Karpas-422 (cell line): ENCODE data around the gene IL11RA. TPM values are rescaled to one million over a fixed set of nuclear protein-coding genes. Genes with fewer than 3 reads are reported as not detected.
A peak's percentile ranks its signal among the peaks of the same experiment; 100 is the strongest.

Experiments used
- DNase-seq: peaks from one replicate; pipeline ENCODE4 v3.0.0-alpha.2; 2015
- H2AFZ ChIP-seq: fragments of 200-600 bp; sonication (generic); 2 replicates; pipeline ENCODE4 v1.6.1; 2014; ENCODE audit warnings: antibody characterized with exemption, low read length, mixed read lengths
- H3K27ac ChIP-seq: fragments of 200-600 bp; sonication (generic); 2 replicates; pipeline ENCODE4 v1.5.1; 2014; ENCODE audit warnings: mild to moderate bottlenecking, low read length, moderate library complexity
- H3K27me3 ChIP-seq: fragments of 200-600 bp; sonication (generic); 2 replicates; pipeline ENCODE4 v1.6.1; 2014; ENCODE audit warnings: low read length, mixed read lengths
- H3K36me3 ChIP-seq: fragments of 200-600 bp; sonication (generic); 2 replicates; pipeline ENCODE4 v1.6.1; 2014; ENCODE audit warnings: low read length, mixed read lengths; ENCODE audit not compliant: insufficient read depth
- H3K4me1 ChIP-seq: fragments of 200-600 bp; sonication (generic); 2 replicates; pipeline ENCODE4 v1.6.1; 2014; ENCODE audit warnings: mild to moderate bottlenecking, low read length, mixed read lengths
- H3K4me2 ChIP-seq: fragments of 200-600 bp; sonication (generic); 2 replicates; pipeline ENCODE4 v1.6.1; 2014; ENCODE audit warnings: low read length, low read depth, mild to moderate bottlenecking; ENCODE audit not compliant: poor library complexity, severe bottlenecking
- H3K4me3 ChIP-seq: fragments of 200-600 bp; sonication (generic); 2 replicates; pipeline ENCODE4 v1.5.1; 2014; ENCODE audit warnings: mild to moderate bottlenecking, antibody characterized with exemption, low read length, mixed read lengths
- H3K79me2 ChIP-seq: fragments of 200-600 bp; sonication (generic); 2 replicates; pipeline ENCODE4 v1.6.1; 2014; ENCODE audit warnings: mild to moderate bottlenecking, low read length, mixed read lengths
- H3K9ac ChIP-seq: fragments of 200-600 bp; sonication (generic); 2 replicates; pipeline ENCODE4 v1.6.0; 2014; ENCODE audit warnings: low read length
- H3K9me2 ChIP-seq: fragments of 200-600 bp; sonication (generic), shearing (Covaris generic); replicated peaks from 2 replicates; pipeline ENCODE4 v1.6.0; 2014; ENCODE audit warnings: mild to moderate bottlenecking, low read length, moderate library complexity; ENCODE audit not compliant: insufficient read depth
- H3K9me3 ChIP-seq: fragments of 300-700, 200-600 bp; sonication (generic); 2 replicates; pipeline ENCODE4 v1.6.1; 2014; ENCODE audit warnings: low read length, mixed read lengths
- H4K20me1 ChIP-seq: fragments of 200-600 bp; sonication (generic); 2 replicates; pipeline ENCODE4 v1.6.1; 2014; ENCODE audit warnings: mild to moderate bottlenecking, antibody characterized with exemption, low read length, low read depth; ENCODE audit not compliant: insufficient read depth
- small RNA-seq: library from RNA; depleted of rRNA; stranded (forward); fragments of <200 nt; gene quantifications from one replicate; pipeline ENCODE3, GENCODE V24; 2014
- total RNA-seq: library from RNA; depleted of rRNA; stranded (reverse); fragments of >200 nt; shearing (Covaris generic); gene quantifications from 2 replicates; pipeline ENCODE4 v1.2.3, GENCODE V29; 2014; ENCODE audit warnings: low replicate concordance; rRNA removed

Gene IL11RA
- total RNA-seq, 1 experiment from 2014 or later: 15.1 TPM

DNA sequence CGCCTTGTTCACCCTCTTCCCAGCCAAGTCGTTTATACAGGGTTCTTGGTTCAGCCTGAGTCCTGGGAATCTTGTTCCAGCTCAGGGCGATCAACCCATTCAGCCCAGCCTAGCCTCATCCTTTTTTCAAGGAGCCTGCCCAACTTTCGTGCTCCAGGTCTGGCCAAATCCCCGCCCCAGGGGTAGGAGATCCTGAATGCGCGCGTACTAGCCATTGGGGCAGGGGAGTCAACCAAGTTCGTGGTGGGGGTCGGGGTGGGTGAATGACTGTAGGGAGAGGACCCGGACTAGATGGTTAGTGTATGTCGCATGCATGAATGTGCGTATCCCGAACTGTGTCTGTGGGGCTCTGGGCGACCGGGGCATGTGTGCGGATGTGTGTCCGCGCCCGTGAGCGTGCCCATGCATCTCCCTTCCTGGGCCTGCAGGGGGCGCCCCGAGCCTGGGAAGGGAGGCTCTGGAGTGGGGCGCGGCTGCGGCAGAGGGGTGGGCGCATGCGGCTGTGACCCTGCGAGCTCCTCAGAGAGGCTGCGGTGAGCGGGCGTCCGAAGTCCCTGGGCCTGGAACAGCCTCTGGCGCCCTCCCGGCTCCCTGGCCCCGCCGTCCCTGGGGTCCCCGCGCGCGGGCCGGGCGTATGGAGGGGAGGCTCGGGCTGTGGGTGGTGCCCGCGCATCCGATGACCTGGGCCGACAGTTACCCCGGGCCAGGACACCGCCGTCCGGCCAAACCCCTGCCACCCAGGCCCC lies 49.2 kb downstream of the IL11RA start:
- no peak overlapping the region for H3K27ac ChIP-seq
- no peaks in the 10 kb centered on the region for H3K36me3 ChIP-seq
- H3K4me3 ChIP-seq: peak overlapping the region; percentile 50
- DNase-seq: peak; percentile 89
- peak overlapping the region; percentile 64 for H3K4me2 ChIP-seq
- peak overlapping the region; percentile 64; the same call in 1 of the 2 replicates for H2AFZ ChIP-seq
- H3K9me2 ChIP-seq: no peaks in the 10 kb centered on the region
- peaks cover 7% of the 10 kb centered on the region for H3K4me1 ChIP-seq
- H3K27me3 ChIP-seq: no peaks in the 10 kb centered on the region
- peak overlapping the region; percentile 47 for H3K9ac ChIP-seq
- H3K9me3 ChIP-seq: no peaks in the 10 kb centered on the region
- H3K79me2 ChIP-seq: no peaks in the 10 kb centered on the region
- H4K20me1 ChIP-seq: no peaks in the 10 kb centered on the region

DNA sequence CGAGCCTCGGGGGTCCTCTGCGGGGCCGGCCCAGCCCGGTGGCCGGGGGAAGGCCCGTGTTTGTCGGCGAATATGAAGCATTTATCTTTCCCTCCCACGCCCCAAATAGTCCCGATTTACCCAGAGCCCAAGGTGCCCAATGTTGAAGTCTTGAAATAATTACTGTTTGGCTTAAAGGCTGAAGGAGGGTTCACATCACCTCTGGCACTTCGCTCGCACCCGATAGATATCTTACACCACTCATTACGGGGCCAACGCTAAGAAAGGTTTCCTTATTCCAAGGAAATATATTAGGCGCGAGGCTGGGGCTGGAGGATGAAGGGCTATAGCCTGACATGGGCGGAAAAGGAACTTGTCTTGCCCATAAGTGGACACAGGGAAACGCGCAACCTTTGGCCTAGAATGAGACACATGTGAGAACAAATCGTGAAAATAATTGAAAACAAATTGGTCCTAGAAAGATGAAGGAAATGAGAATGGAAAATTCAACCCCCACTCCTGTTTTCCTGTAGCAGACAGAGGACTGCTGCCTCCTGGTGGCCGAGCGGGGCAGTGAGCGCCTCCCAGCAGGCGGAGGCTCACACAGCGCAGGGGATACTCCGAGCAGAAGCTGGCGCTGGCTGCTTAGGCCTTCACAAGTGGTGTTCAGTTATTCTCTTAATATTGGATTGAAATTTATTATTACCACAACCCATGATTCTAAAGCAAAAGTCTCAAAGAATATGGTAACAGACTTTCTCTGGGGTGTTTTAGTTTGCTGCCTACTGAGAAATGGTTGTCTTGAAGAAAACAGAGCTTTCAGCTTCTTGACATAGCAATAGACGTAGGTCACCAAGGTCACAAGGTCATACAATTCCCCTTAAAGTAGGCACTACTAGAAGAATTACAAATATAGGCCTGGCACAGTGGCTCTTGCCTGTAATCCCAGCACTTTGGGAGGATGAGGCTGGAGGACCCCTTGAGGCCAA lies 50.1 kb downstream of the IL11RA start:
- H3K9ac ChIP-seq: peak overlapping the region; percentile 47
- no peaks in the 10 kb centered on the region for H3K79me2 ChIP-seq
- peak; percentile 89 for DNase-seq
- H3K4me3 ChIP-seq: peak overlapping the region; percentile 50
- no peaks in the 10 kb centered on the region for H3K9me2 ChIP-seq
- H3K27ac ChIP-seq: no peak overlapping the region
- peaks cover 7% of the 10 kb centered on the region for H3K4me1 ChIP-seq
- peak overlapping the region; percentile 64; the same call in 1 of the 2 replicates for H2AFZ ChIP-seq
- no peaks in the 10 kb centered on the region for H4K20me1 ChIP-seq
- H3K27me3 ChIP-seq: no peaks in the 10 kb centered on the region
- H3K4me2 ChIP-seq: peak overlapping the region; percentile 64
- no peaks in the 10 kb centered on the region for H3K36me3 ChIP-seq
- no peaks in the 10 kb centered on the region for H3K9me3 ChIP-seq

DNA sequence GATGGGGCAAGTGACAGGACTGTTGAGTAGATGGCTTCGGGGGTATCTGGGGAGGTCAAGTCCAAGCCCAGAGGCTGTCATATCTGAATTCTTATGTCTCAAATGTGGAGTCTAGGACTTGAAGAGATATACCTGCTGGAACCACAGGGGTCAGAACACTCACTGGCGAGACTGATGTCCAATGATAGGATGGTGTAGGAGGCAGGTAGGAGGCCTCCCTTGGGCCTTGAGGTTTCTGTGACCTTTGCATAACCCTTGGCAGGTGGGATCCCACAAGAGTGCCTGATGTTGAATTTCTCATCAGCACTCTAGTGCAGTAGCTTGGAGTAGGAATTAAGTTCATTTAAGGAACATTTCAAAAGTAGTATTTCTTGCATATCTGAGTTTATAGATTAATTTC lies 55.1 kb downstream of the IL11RA start:
- H3K4me1 ChIP-seq: no peaks in the 10 kb centered on the region
- H2AFZ ChIP-seq: no peak overlapping the region
- no peaks in the 10 kb centered on the region for H3K9me3 ChIP-seq
- no peaks in the 10 kb centered on the region for H4K20me1 ChIP-seq
- no peak for DNase-seq
- no peaks in the 10 kb centered on the region for H3K79me2 ChIP-seq
- no peak overlapping the region for H3K9ac ChIP-seq
- no peak overlapping the region for H3K4me2 ChIP-seq
- H3K9me2 ChIP-seq: no peaks in the 10 kb centered on the region
- H3K36me3 ChIP-seq: no peaks in the 10 kb centered on the region
- no peaks in the 10 kb centered on the region for H3K27me3 ChIP-seq
- no peak overlapping the region for H3K27ac ChIP-seq
- no peak overlapping the region for H3K4me3 ChIP-seq

DNA sequence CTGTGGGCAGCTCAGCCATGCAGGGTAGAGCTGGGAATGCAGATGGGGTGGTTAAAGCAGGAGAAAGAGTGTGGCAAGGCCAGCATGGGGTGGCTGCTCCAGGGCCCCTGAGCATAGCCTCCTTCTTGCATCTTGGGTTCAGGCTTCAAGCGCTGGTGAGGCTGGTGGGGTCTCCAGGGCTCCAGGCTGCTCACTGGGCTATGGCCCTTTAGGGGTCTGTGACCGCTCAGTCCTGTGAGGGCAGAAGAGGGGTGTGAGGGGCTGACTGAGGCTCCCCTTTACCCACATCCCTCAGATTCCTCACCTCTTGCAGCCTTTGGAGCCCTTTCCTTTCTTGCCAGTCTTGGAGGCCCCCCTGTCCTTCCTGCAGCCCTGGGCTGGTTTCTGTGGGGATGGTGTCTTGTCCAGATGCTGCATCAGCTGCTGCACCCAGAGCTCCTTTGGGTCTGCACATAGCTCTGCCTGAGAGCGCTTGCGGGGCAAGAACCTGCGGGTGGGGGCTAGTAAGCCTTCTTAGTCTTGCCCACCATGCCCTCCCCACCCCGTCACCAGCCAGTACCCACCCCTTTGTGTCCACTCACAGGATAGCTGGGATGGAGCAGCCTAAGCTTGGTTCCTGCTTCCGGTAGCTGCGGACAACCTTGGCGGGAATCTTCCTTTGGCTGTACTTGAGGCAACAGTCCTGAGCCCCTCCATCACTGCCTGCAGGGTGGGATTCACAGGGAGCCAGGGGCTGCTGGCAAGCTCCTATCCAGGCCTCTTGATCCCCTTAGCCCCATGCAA lies 57.4 kb downstream of the IL11RA start:
- no peak overlapping the region for H3K4me2 ChIP-seq
- H2AFZ ChIP-seq: no peak overlapping the region
- no peak overlapping the region for H3K9ac ChIP-seq
- H3K27me3 ChIP-seq: no peaks in the 10 kb centered on the region
- no peaks in the 10 kb centered on the region for H3K36me3 ChIP-seq
- H3K4me3 ChIP-seq: no peak overlapping the region
- no peak overlapping the region for H3K27ac ChIP-seq
- H3K4me1 ChIP-seq: no peaks in the 10 kb centered on the region
- no peak for DNase-seq
- H3K9me2 ChIP-seq: no peaks in the 10 kb centered on the region
- no peaks in the 10 kb centered on the region for H4K20me1 ChIP-seq
- no peaks in the 10 kb centered on the region for H3K79me2 ChIP-seq
- no peaks in the 10 kb centered on the region for H3K9me3 ChIP-seq

DNA sequence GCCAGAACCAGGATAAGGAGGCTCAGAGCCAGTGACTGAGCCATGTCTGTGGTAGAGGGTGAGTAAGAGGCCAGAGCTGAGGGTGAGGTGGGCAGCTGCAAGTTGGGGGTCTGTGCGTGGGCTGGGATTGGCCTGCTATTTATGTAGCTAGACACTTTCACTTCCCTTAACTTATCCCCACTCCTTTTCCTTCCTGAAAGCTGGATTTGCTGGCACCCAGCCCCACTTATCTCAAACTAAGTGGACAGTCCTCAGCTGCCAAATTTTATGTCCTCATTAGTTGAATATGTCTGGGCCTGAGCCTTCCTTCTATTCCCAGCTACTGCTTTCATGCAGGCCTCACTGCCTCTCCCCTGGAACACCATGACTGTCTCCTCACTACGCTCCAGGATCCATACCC lies 58.0 kb downstream of the IL11RA start, which contains the start of gene CCL21:
TSS of gene CCL21 (minus strand) at position 114 of the 400 bp plus-strand sequence. CDS start at position 44, 70 bp downstream.
- Histone ChIP-seq H3K4me1 (no peaks in the 10 kb centered on the region), H3K9me3 (no peaks in the 10 kb centered on the region), H3K9me2 (no peaks in the 10 kb centered on the region), H3K36me3 (no peaks in the 10 kb centered on the region), H4K20me1 (no peaks in the 10 kb centered on the region), H3K4me2 (no peak within 1 kb of the TSS), H3K27ac (no peak within 1 kb of the TSS), H3K9ac (no peak within 1 kb of the TSS), H3K79me2 (no peaks in the 10 kb centered on the region), H3K27me3 (no peaks in the 10 kb centered on the region), H3K4me3 (no peak within 1 kb of the TSS), H2AFZ (no peak within 1 kb of the TSS)
- no peak for DNase-seq

Small RNAs within 50 kb of the gene (small RNA-seq; reads per million reads assigned to genes)
- not detected for gene CCL27

Other genes starting within 250 kb of the IL11RA start
- gene FAM219A, start 193.6 kb upstream of the IL11RA start, total RNA-seq: 3.7 and 4.5 TPM in 2 replicates
- gene DNAI1, start 193.4 kb upstream of the IL11RA start, total RNA-seq: 1.6 and 3.4 TPM in 2 replicates
- 14.1 and 16.0 TPM in 2 replicates for gene ENHO, start 129.2 kb upstream of the IL11RA start, total RNA-seq
- not detected in 2 replicates for gene CNTFR, start 62.5 kb upstream of the IL11RA start, total RNA-seq
- gene RPP25L, start 40.1 kb upstream of the IL11RA start, total RNA-seq: 40.3 and 62.0 TPM in 2 replicates
- 75.9 and 98.9 TPM in 2 replicates for gene DCTN3, start 31.7 kb upstream of the IL11RA start, total RNA-seq
- gene ARID3C, start 23.1 kb upstream of the IL11RA start, total RNA-seq: 0.48 TPM in 1 of 2 replicates, not detected in the other
- 78.2 and 120 TPM in 2 replicates for gene SIGMAR1, start 14.4 kb upstream of the IL11RA start, total RNA-seq
- 45.4 and 66.2 TPM in 2 replicates for gene GALT, start 5.5 kb upstream of the IL11RA start, total RNA-seq
- gene CCL27, start 10.5 kb downstream of the IL11RA start, total RNA-seq: 0.36 TPM in 1 of 2 replicates, not detected in the other
- gene CCL19, start 39.1 kb downstream of the IL11RA start, total RNA-seq: not detected in 2 replicates
- not detected in 2 replicates for gene CCL21, start 58.0 kb downstream of the IL11RA start, total RNA-seq